GM10266 (cell line): Measurements from ENCODE around the gene KCNT1.

Experiments
- DNase-seq: peaks from one replicate; pipeline ENCODE4 v3.0.0; 2012; ENCODE audit errors: extremely low spot score
- CTCF ChIP-seq: IDR thresholded peaks from 2 replicates; pipeline ENCODE4 v1.5.1; 2012; ENCODE audit warnings: mild to moderate bottlenecking, low read depth; ENCODE audit not compliant: control insufficient read depth, insufficient read depth; ENCODE audit errors: missing control alignments

The KCNT1 gene

GRCh38 chr9:135759676-135760300 is 57.8 kb downstream of the KCNT1 start:
- no peak for DNase-seq
- TF ChIP-seq CTCF = no peak

DNA sequence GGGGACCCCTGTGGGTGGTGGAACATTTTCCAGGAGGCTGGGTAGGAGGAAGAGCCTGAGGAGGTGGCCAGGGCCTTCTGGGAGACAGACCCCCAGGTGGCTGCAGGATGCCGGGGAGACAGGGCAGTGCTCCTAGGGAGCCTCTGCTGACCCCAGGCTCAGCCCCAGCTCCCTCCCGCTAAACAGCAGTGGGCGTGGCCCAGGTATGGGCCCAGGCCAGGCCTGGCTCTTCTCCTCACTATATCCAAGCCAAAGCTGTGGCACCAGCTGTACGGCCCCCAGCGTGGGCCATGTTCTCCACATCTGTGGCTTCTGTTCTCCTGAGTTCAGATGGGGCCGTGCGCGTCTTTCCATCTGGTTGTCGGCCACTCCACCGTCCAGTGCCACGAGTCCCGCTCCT is 58.5 kb downstream of the KCNT1 start:
- TF ChIP-seq CTCF = no peak

DNA sequence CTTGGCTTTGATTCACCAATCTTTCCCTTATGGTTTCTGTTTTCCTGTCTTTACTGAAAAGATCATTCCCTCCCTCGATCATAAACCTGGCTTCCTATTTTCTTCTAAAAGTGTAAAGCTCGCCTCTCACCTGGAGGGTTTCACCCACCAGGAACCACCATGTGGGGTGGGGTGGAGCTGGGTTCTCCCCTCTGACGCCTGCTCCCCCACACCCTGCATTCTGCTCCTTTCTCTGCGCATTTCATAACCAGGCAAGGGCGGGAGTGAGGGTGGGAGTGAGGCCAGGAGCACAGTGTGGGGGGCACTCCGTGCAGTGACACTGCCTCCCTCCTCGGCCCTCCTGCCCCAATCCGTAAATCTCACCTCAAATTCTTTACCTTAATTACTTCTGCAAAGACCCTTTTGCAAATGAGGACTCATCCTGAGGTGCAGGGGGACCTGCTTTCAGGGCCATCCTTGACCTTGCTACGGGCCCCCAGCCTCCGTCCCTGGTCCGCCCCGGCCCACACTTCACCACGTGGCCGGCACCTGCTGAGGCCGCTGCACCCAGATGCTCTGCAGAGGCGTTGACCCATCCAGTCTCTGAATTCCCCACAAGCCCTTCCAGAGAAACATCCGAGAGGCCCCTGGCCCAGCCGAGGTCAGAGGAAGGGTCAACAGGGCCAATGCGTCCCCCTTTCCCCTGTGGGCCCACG is 59.3 kb downstream of the KCNT1 start:
- no peak for DNase-seq
- TF ChIP-seq CTCF = no peak

More for the DNA sequence above, 58.5 kb downstream of the KCNT1 start:
- no peak for DNase-seq

DNA sequence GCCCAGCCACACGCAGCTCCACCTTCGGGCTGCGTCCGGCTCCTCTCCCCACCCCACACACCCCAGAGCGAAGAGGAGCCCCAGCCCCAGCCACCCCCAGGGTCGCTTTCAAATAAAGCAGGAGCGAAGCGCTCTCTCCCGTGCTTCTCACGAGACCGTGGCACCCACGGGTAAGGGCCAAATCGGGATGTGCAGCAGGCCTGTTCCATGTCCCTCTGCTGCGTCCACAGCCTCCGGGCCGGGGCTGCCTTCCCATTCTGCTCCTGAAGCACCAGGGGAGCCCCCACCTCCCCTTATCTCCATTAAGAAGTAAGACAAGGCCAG is 59.8 kb downstream of the KCNT1 start:
- no peak for DNase-seq

DNA sequence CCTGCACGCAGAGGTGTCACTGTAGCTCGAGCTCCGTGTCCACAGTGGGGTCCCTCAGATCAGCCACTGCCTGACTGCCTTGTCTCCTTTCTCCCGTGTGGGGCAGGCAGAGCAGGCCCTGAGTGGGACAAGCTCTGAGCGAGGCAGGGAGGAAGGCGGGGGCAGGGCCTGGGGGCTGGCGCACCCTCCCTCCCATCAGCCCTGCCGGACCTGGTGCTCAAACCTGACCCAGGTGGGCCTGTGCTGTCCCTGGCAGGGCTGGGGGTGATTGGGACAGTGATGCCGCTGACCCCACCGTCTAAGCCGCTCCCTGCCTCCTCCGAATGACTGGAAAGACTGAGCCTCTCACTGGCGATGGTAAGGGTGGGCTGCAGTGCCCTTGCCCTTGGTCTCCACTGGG is 60.9 kb downstream of the KCNT1 start:
- no peak for TF ChIP-seq CTCF
- DNase-seq = no peak

More for the DNA sequence above, 59.8 kb downstream of the KCNT1 start:
- TF ChIP-seq CTCF = no peak

DNA sequence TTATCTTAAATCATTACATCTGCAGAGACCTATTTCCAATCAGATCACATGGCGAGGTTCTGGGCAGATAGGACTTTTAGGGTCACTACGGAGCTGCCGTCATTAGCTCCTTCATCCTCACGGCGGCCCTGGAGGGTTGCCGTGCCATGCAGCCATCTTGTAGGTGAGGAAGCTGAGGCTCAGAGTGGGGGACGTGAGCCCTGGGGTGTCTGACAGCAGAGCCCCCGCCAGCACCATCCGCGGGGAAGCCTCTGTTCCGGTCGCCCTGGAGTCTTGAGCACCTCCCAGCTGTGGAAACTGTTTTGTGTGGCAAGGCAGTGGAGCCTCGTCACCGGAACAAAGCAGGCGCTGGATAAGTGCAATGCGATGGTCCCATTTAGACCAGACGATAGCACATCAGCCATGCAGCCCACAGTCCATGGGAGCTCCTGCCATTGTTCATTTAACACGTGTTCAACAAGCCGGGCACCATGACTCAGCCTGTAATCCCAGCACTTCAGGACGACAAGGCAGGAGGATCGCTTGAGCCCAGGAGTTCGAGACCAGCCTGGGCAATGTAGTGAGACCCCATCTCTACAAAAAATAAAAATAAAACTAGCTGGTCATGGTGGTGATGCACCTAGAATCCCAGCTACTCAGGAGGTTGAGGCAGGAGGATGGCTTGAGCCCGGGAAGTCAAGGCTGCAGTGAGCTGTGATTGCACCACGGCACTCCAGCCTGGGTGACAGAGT is 61.9 kb downstream of the KCNT1 start:
- no peak for TF ChIP-seq CTCF
- no peak for DNase-seq

DNA sequence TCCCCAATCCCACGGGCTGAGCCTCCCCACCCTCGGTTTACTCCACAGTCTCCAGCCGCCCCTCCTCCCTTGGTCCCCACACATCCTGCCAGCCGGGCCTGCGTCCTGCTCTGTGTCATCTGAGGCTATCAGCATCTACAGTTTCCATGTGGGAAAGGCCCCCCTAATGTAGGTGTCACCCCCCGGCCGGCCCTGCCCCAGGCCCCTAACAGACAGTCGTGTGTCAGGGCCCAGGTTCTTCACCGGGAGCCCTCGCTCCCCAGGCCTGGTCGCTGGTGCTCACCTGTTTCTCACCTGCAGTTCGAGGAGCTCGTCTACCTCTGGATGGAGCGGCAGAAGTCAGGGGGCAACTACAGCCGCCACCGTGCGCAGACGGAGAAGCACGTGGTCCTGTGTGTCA is 62.7 kb downstream of the KCNT1 start:
- TF ChIP-seq CTCF = no peak
- DNase-seq = no peak
